Thyroid gland (tissue), 4 donors: Measurements from ENCODE around the gene LPP.

ENCODE experiments used
- POLR2A ChIP-seq, 2 donors: fragments of 450-650 bp; IDR thresholded peaks; one replicate each; pipeline ENCODE4 v1.6.1; 2017; ENCODE audit warnings: antibody characterized with exemption in 2 of 2, mild to moderate bottlenecking in 2 of 2, moderate library complexity in 1 of 2
- TF ChIP-seq, protein P1 (sequence below), 6 experiments: fragments of 200-600 bp in 3 of 6; fragments of 450-650 bp in 3 of 6; sonication (generic) in 3 of 6; IDR thresholded peaks; one replicate each; pipeline ENCODE4 v1.5.1; 2016 to 2019; ENCODE audit warnings: antibody characterized with exemption in 6 of 6, mild to moderate bottlenecking in 2 of 6, inconsistent platforms in 1 of 6, moderate library complexity in 1 of 6

- no peak for TF ChIP-seq POLR2A (IDR thresholded peaks at IDR 0.05)
- TF ChIP-seq, protein P1, sequence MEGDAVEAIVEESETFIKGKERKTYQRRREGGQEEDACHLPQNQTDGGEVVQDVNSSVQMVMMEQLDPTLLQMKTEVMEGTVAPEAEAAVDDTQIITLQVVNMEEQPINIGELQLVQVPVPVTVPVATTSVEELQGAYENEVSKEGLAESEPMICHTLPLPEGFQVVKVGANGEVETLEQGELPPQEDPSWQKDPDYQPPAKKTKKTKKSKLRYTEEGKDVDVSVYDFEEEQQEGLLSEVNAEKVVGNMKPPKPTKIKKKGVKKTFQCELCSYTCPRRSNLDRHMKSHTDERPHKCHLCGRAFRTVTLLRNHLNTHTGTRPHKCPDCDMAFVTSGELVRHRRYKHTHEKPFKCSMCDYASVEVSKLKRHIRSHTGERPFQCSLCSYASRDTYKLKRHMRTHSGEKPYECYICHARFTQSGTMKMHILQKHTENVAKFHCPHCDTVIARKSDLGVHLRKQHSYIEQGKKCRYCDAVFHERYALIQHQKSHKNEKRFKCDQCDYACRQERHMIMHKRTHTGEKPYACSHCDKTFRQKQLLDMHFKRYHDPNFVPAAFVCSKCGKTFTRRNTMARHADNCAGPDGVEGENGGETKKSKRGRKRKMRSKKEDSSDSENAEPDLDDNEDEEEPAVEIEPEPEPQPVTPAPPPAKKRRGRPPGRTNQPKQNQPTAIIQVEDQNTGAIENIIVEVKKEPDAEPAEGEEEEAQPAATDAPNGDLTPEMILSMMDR (IDR thresholded peaks at IDR 0.05), result no peak
Observed at GRCh38 chr3:188400494-188401243, 246.7 kb downstream of the LPP start.
